ENCODE results near the gene HECW1.
"Not testable (repeated sequence)": the region's sequence is repeated elsewhere in the genome, so short reads cannot be mapped to it uniquely, and the experiment has no call there.

HECW1 gene

GRCh38 chr7:43538404-43538771 lies 425.9 kb downstream of the HECW1 start:
- no peak for DNase-seq (ENCODE audit: low spot score)

GRCh38 chr7:43540471-43540870 lies 428.0 kb downstream of the HECW1 start:
- no peak for DNase-seq (ENCODE audit: low spot score)

DNA sequence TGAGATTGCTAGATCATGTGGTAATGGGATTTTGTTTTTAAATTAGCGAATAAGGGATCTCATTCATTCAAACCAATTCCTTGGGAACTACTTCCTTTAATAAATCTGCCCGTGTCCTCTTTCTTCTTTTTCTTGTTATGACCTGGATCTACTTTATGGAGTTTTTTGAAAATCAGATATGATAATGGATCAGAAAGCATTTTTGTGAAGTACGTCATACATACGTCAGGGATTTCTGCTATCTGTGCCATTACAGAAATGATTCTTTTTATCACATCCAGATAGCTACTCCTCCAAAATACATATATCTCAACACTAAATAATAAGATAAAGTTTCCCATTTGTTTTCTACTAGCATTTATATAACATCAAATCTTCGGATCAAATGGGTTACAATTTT lies 430.3 kb downstream of the HECW1 start:
- DNase-seq (ENCODE audit: low spot score): no peak

- DNase-seq (ENCODE audit: low spot score): no peak
Observed at GRCh38 chr7:43546231-43546630, 433.8 kb downstream of the HECW1 start.

DNA sequence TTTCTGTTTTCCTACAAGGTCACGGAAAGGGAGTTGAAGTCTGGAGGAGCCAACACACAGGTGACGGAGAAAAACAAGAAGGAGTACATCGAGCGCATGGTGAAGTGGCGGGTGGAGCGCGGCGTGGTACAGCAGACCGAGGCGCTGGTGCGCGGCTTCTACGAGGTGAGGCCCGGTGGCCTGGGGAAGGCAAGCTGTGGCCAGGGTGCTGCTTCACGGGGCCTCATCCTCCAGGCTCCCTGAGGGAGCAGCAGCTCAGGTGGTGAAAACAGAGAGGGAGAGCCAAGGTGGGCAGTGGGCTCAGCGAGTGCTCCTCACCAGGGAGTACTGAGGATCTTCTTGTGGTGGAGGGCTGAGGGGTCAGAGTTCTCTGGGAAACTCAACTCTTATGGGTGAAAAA lies 438.0 kb downstream of the HECW1 start:
- no peak for DNase-seq (ENCODE audit: low spot score)

DNA sequence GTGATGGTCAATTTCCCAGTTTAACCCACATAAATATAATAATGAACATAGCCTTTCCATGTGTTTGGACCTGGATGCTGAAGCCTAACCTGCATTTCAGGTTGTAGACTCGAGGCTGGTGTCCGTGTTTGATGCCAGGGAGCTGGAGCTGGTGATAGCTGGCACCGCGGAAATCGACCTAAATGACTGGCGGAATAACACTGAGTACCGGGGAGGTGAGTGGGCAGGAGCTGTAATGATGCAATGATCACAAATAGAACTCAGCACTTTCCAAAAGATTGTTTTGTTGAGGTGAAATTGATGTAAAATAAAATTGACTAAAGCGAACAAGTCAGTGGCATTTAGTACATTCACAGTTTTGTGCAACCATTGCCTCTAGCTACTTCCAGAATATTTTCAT lies 439.7 kb downstream of the HECW1 start:
- DNase-seq (ENCODE audit: low spot score): no peak

- DNase-seq (ENCODE audit: low spot score): no peak
Observed at GRCh38 chr7:43553999-43554398, 441.6 kb downstream of the HECW1 start.

DNA sequence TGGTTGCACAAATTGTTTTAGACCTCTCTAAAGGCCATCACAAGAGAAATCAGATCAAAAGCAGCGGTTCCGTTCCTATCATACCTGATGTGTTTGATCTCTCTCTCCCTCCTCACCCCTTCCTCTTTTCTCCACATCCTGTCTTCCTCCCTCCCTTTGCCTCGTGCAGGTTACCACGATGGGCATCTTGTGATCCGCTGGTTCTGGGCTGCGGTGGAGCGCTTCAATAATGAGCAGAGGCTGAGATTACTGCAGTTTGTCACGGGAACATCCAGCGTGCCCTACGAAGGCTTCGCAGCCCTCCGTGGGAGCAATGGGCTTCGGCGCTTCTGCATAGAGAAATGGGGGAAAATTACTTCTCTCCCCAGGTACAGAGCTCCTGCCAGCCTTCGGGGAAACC lies 442.0 kb downstream of the HECW1 start:
- no peak for DNase-seq (ENCODE audit: low spot score)

DNA sequence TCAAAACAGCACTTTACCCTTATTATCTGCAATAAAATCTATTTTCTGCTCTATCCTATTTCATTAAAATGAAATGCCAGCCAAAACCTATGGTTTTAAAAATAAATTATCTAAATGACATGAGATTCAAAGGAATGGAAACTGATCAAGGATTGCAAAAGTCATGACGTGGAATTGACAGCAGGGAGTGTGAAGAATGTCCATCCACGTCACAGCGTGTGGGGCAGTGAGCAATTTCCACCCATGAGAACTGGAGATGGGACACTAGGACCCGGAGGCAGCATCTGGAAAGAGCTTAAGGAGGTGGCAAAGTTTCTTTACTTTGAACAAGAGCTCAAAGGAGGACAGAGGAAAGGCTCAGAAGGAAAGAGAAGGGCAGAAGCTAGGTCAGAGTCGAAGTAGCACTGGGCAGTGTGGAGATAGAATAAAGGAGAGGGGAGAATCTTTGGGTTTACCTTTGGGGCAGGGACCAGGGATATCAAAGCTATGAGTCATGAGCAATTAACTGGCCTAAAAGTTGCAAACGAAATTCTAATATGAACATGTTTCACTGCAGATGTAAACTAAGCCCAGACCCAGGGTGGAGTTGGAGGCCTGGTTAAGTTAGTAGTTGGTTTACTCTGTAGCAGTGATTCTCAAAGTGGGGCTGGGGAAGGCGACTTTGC lies 445.5 kb downstream of the HECW1 start:
- DNase-seq (ENCODE audit: low spot score): no peak

DNA sequence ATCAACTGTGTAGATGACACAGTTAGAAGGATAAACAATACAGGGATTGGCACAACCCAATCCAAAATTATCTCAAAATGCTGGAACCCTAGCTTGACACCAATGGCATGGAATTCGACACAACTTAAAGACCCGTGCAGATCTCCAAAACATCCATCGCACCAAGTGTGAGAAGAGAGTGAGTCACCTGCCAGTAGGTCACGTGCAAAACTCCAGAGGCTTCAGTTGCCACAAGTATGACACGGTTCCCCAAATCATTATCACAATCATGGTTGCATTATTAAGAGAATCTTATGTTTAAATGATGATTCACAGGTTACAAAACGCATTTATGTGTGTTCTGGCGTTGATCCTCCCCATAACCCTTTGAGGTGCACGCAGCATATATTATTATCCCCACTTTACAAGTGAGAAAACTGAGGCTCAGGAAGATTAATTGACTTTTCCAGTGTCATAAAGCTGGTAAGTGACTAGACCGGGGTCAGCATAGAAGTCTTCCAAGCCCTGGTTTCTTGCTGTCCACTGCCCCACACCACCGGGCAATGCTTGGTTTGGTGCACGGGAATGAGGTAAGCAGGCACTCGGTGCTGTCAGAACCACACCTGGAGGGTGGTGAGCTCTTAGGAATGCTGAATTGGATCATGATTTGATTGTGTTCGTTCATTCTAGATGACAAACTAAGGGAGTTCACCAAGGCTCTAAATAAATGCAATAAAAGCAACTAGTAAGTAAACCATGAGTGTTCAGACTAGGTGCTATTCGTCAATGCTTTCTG lies 446.9 kb downstream of the HECW1 start:
- DNase-seq (ENCODE audit: low spot score): no peak

DNA sequence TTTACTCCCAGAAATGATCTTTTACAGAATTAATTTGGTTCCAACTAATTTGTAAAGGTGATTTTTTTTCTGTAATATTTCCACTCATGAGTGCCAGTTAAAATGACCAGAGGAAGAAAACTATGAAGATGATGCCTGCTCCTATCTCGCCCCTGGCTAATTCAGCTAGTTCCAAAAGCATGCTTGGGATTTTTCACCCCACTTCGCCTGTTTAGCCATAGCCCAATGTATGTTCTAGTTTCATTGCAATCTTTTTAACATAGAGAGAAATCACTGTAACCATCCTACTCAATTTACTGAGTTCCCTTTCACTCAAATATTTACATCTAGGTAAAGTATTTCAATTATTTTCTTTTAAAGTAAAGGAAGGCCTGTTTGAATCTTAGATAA lies 447.5 kb downstream of the HECW1 start:
- DNase-seq (ENCODE audit: low spot score): no peak

DNA sequence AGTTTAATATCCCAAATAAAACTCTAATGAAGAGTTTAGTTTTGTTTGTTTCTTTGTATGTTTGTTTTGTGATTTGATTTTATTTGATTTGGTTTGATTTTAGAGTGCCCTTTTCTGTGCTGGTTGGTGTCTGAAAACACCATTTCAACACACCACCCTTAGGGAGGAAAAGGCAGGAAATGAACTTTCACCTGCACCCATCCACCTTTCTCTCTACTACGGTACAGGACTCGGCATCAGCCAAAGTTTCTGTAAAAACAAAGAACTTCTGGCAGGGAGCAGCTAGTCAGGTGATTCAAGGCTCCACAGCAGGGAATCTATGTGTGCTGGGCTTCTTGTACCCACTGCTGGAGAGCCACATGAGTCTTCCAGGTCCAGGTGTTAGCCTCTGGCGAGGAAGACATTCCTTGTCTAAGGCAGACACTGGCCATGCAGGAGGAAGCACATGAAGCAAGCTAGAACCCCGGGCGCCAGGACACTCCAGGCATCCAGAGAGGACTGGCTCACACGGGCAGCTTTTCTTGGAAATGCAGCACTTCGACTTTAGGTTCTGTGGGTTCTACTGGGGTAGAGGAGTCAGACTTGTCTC lies 448.4 kb downstream of the HECW1 start:
- no peak for DNase-seq (ENCODE audit: low spot score)

DNA sequence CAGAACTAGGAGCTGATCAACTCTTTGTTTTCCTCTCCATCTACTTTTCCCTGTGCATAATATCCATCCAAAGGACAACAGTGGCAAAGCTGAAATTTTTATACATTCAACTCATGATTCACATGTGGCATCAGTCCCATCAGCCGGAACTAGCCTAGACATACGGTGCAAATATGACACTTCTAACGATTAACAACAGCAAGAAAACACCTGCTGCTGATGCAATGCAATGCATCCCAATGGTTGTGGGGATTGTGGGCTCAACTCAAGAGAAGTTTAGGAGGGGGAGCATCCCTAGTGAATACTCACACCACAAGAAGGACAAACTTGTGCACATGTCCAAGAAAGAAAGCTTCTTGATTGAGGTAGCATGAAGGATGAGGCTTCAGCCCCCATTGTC lies 449.9 kb downstream of the HECW1 start:
- no peak for DNase-seq (ENCODE audit: low spot score)

- DNase-seq (ENCODE audit: low spot score): peak; percentile 23
Observed at GRCh38 chr7:43565786-43566185, 453.3 kb downstream of the HECW1 start.

DNA sequence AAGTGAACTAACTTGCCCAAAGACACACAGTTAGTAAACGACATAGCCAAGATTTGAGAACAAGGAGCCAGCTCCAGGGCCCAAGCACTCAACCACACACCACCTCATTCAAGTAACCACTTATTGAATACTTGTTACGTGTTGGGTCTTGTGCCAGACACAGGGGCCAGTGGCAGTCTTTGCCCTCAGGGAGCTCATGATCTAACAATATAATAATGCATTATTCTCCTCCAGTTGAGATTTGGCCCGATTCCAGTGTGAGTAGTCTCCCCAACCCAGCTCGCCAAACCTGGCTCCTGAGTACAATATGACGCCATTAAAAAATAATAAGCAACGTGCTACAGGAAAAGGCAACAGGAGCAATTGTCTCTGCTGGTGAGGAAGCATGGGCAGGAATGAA lies 456.1 kb downstream of the HECW1 start:
- no peak for DNase-seq (ENCODE audit: low spot score)

DNA sequence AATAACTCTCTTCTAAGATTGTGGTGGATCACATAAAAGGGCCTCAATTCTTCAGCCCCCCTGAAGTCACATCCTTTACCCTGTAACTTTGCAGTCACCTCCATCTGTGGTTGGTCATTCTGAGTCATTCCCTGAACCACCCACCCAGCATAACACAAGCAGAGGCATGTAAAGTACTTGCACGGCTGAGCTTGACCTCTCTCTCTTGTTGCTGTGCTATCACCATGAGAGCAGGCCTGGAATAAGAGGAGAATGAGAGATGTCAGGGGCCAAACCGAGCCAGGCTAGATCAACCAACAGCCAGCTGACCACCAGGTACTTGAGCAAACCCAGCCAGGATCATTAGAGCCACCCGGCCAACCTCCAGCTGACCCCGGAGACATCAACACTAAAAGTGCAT lies 457.0 kb downstream of the HECW1 start:
- DNase-seq (ENCODE audit: low spot score): peak; percentile 36

DNA sequence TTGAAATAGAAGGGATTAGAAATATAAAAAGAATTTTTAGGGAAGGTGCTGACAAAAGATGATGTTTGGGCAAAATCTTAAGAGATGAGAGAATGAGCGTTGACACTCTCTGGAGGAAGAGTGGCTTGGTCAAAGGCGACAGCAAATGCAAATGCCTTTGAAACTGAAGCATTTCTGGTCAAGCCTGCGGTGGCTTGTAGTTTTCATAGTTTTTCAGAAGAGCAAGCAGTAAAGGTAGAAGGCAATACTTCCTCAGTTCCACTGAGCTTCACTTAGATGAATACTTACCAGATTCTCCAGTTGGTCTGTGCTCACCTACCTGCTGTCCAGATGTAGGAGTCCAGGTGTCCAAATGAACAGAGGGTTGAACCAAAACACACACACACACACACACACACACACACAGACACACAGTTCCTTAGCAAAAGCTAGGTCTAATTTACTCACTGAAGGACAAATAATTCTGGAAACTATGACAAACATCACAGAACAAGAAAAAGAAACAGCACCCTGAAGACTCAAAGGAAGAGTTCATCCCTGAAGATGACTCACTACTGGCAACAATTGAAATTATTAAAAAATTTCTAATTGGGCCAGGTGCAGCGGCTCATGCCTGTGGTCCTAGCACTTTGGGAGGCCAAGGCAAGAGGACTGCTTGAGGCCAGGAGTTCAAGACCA lies 458.4 kb downstream of the HECW1 start:
- no peak for DNase-seq (ENCODE audit: low spot score)

GRCh38 chr7:43572516-43573049 lies 460.1 kb downstream of the HECW1 start:
- DNase-seq (ENCODE audit: low spot score): peak; percentile 81

DNA sequence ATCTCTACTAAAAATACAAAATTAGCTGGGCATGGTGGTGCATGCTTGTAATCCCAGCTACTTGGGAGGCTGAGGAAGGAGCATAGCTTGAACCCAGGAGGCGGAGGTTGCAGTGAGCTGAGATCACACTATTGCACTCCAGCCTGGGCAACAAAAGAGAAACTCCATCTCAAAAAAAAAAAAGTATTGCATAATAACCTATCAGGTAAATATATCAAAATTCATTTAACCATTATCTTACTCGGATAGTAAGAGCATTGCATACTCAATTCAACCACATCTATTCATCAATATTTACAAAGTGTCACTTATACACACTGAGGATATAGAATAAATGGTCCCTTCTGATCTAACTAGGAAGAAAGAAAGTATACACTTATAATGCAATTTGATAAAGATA lies 461.4 kb downstream of the HECW1 start:
- DNase-seq (ENCODE audit: low spot score): not testable (repeated sequence)

GRCh38 chr7:43575506-43575905 lies 463.1 kb downstream of the HECW1 start:
- no peak for DNase-seq (ENCODE audit: low spot score)

DNA sequence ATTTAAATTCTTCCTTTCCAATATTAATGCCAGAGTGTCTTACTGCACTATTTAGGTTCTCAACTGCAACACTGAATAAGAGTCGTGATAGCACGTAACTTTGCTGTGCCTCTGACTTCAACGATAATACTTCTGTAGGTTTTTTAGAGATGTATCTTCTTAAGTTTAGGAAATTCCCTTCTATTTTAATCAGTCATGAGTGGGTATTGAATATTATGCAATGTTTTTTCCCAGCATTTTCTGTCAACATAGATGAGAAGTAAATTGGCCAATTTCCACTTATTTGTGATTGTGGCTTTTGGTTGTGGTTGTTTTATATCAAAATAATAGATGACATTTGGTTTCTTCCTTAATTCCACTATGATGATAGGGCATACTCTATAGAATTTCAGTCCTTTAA lies 463.8 kb downstream of the HECW1 start:
- no peak for DNase-seq (ENCODE audit: low spot score)

DNA sequence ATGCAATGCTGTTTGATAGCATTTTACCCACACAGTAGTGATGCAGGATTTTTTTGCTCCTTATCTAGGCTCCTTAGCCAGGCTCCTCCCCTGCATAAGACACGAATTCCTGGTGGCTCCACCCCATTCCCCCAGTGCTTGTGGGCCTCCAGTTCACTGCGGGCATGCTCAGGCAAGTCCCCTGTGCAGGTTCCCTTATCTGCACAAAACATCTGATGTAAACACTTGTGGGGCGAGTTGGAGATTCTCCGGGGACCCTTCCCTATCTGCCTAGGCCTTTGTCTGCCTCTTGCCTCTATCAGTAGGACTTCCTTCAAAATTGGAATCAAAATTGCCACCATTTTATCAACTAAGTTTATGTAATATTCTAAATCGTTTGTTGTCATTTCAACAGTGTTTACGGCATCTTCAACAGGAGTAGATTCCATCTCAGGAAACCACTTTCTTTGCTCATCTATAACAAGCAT lies 465.1 kb downstream of the HECW1 start:
- DNase-seq (ENCODE audit: low spot score): no peak
